ENCODE measurements around the gene NAA10.
A peak's percentile ranks its signal among the peaks of the same experiment; 100 is the strongest.

Gene NAA10

DNA sequence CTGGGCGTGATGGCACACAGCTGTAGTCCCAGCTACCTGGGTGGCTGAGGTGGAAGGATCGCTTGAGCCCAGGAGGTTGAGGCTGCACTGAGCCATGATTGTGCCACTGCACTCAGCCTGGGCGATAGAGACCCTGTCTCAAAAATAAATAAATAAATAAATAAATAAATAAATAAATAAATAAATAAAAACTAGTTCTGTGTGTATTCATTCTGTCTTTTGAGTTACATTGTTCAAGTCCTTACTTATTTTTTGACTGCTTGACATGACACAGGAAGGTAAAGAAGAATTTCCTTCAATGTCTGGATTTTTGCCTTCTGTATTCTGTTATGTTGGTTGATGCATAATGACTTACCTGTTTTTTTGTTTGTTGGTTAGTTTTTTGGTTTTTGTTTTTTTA is 2.2 kb upstream of the NAA10 start:
- Histone ChIP-seq H3K36me3 (ENCODE audit: insufficient read depth, low read length) (no peaks in the 10 kb centered on the region), H3K9me3 (ENCODE audit: insufficient read depth, low read depth, low read length) (no peaks in the 10 kb centered on the region), H3K27me3 (ENCODE audit: insufficient read depth, low read length, poor library complexity, severe bottlenecking) (no peaks in the 10 kb centered on the region), H3F3A (ENCODE audit: low read depth) (no peaks in the 10 kb centered on the region), H3K4me1 (ENCODE audit: insufficient read depth, low read length, poor library complexity, severe bottlenecking) (peaks cover 5% of the 10 kb centered on the region), H3K9me2 (replicated peaks; ENCODE audit: low read depth, low read length) (no peaks in the 10 kb centered on the region), H2AFZ (ENCODE audit: low read length) (no peak overlapping the region), H4K20me1 (ENCODE audit: insufficient read depth, low read length, poor library complexity, severe bottlenecking) (no peaks in the 10 kb centered on the region), H3K4me3 (ENCODE audit: low read length, poor library complexity, severe bottlenecking) (no peak overlapping the region), H3K9ac (ENCODE audit: low read depth, low read length, poor library complexity, severe bottlenecking) (no peak overlapping the region), H3K4me2 (ENCODE audit: low read depth, low read length, poor library complexity, severe bottlenecking) (no peak overlapping the region), H3K79me2 (ENCODE audit: insufficient read depth, low read length) (peaks cover 27% of the 10 kb centered on the region)
- TF ChIP-seq EZH2phosphoT487 (IDR thresholded peaks at IDR 0.05; ENCODE audit: borderline replicate concordance) (no peak), CTCF (conservative IDR thresholded peaks at IDR 0.05; ENCODE audit: low read length) (no peak)

DNA sequence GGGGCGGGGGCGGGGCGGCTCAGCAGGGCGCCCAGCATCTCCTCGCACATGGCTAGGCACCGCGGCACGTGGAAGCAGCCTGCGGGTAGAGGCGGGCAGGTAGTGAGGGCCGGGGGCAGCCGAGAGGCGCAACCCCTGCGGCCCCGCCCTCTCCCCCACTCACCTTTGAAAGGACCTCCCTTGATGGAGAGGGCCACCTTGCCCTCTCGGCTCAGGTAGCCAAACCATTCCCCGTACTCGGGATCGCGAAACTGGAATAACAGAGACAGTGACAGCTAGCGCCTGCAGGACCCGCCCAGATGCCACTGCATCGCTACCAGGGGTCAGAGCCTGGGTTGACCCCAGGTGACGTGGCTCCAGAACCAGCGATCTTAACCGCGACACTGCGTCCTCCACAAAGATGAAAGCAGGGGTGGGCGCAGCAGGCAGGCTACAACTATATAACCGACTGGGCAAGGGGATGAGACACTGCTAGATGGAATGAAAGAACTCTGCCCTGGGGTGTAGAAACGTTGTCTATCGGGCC is 552 bp upstream of the NAA10 start:
- no peaks in the 10 kb centered on the region for H3K9me3 ChIP-seq (ENCODE audit: insufficient read depth, low read depth, low read length)
- H3K27me3 ChIP-seq (ENCODE audit: insufficient read depth, low read length, poor library complexity, severe bottlenecking) = no peaks in the 10 kb centered on the region
- no peak overlapping the region for H2AFZ ChIP-seq (ENCODE audit: low read length)
- H3K4me1 ChIP-seq (ENCODE audit: insufficient read depth, low read length, poor library complexity, severe bottlenecking) = peaks cover 5% of the 10 kb centered on the region
- peak overlapping the region; percentile 56 for H3K4me2 ChIP-seq (ENCODE audit: low read depth, low read length, poor library complexity, severe bottlenecking)
- no peaks in the 10 kb centered on the region for H3K9me2 ChIP-seq (replicated peaks; ENCODE audit: low read depth, low read length)
- H3K36me3 ChIP-seq (ENCODE audit: insufficient read depth, low read length) = no peaks in the 10 kb centered on the region
- no peak for TF ChIP-seq EZH2phosphoT487 (IDR thresholded peaks at IDR 0.05; ENCODE audit: borderline replicate concordance)
- no peak for TF ChIP-seq CTCF (conservative IDR thresholded peaks at IDR 0.05; ENCODE audit: low read length)
- peak overlapping the region; percentile 52 for H3K4me3 ChIP-seq (ENCODE audit: low read length, poor library complexity, severe bottlenecking)
- H3K79me2 ChIP-seq (ENCODE audit: insufficient read depth, low read length) = peaks cover 39% of the 10 kb centered on the region
- H3F3A ChIP-seq (ENCODE audit: low read depth) = no peaks in the 10 kb centered on the region
- H4K20me1 ChIP-seq (ENCODE audit: insufficient read depth, low read length, poor library complexity, severe bottlenecking) = no peaks in the 10 kb centered on the region
- no peak overlapping the region for H3K9ac ChIP-seq (ENCODE audit: low read depth, low read length, poor library complexity, severe bottlenecking)

GRCh38 chrX:153934148-153934761 is 582 bp downstream of the NAA10 start:
- Histone ChIP-seq H4K20me1 (ENCODE audit: insufficient read depth, low read length, poor library complexity, severe bottlenecking) (no peaks in the 10 kb centered on the region), H3K9me3 (ENCODE audit: insufficient read depth, low read depth, low read length) (no peaks in the 10 kb centered on the region), H2AFZ (ENCODE audit: low read length) (no peak overlapping the region)

More at GRCh38 chrX:153934148-153934761, 582 bp downstream of the NAA10 start:
- Histone ChIP-seq H3K79me2 (ENCODE audit: insufficient read depth, low read length) (peaks cover 44% of the 10 kb centered on the region), H3K4me2 (ENCODE audit: low read depth, low read length, poor library complexity, severe bottlenecking) (peak overlapping the region; percentile 89), H3K36me3 (ENCODE audit: insufficient read depth, low read length) (no peaks in the 10 kb centered on the region), H3K9ac (ENCODE audit: low read depth, low read length, poor library complexity, severe bottlenecking) (peak overlapping the region; percentile 81), H3K4me3 (ENCODE audit: low read length, poor library complexity, severe bottlenecking) (peak overlapping the region; percentile 81), H3F3A (ENCODE audit: low read depth) (no peaks in the 10 kb centered on the region), H3K27me3 (ENCODE audit: insufficient read depth, low read length, poor library complexity, severe bottlenecking) (no peaks in the 10 kb centered on the region), H3K9me2 (replicated peaks; ENCODE audit: low read depth, low read length) (no peaks in the 10 kb centered on the region), H3K4me1 (ENCODE audit: insufficient read depth, low read length, poor library complexity, severe bottlenecking) (peaks cover 8% of the 10 kb centered on the region)
- TF ChIP-seq CTCF (conservative IDR thresholded peaks at IDR 0.05; ENCODE audit: low read length) (no peak), EZH2phosphoT487 (IDR thresholded peaks at IDR 0.05; ENCODE audit: borderline replicate concordance) (no peak)

All from Loucy (cell line).